Prostate gland (tissue), 2 donors: Measurements from ENCODE around the gene ZBTB7B. TPM values are rescaled to one million over a fixed set of nuclear protein-coding genes. Genes with fewer than 3 reads are reported as not detected.
"Not testable (repeated sequence)": the region's sequence is repeated elsewhere in the genome, so short reads cannot be mapped to it uniquely, and the experiment has no call there.

ENCODE experiments used
- DNase-seq: peaks from one replicate; pipeline ENCODE4 v3.0.0-alpha.2; 2019; ENCODE audit warnings: low spot score
- H3K27ac ChIP-seq, 2 donors: fragments of 200-600 bp; sonication (generic); 2 replicates each; pipeline ENCODE4 v1.5.1; 2017 to 2019
- H3K27me3 ChIP-seq: fragments of 200-600 bp; sonication (generic); replicated peaks from 2 replicates; pipeline ENCODE4 v1.5.1; 2019; ENCODE audit not compliant: insufficient read depth
- H3K36me3 ChIP-seq, 2 donors: fragments of 200-600 bp; sonication (generic); 1 replicate in 1 of 2; 2 replicates in 1 of 2; pipeline versions ENCODE4 v1.5.1 to v1.8.1; 2017 to 2019
- H3K4me1 ChIP-seq: fragments of 200-600 bp; sonication (generic); replicated peaks from 2 replicates; pipeline ENCODE4 v1.5.1; 2019
- H3K4me3 ChIP-seq, 2 donors: fragments of 200-600 bp; sonication (generic); 2 replicates each; pipeline ENCODE4 v1.5.1; 2017 to 2019
- H3K9me3 ChIP-seq: fragments of 200-600 bp; sonication (generic); 2 replicates; pipeline ENCODE4 v1.5.1; 2017
- CTCF ChIP-seq, 4 experiments: fragments of 200-600 bp in 2 of 4; fragments of 450-650 bp in 2 of 4; sonication (generic) in 2 of 4; IDR thresholded peaks; 1 replicate in 3 of 4; 2 replicates in 1 of 4; pipeline ENCODE4 v1.5.1; 2016 to 2019; ENCODE audit warnings: antibody characterized with exemption in 4 of 4, mild to moderate bottlenecking in 2 of 4, moderate library complexity in 2 of 4
- POLR2A ChIP-seq: fragments of 450-650 bp; IDR thresholded peaks from one replicate; pipeline ENCODE4 v1.6.1; 2016; ENCODE audit warnings: antibody characterized with exemption, mild to moderate bottlenecking
- POLR2AphosphoS5 ChIP-seq: sonication (generic); formaldehyde crosslinking; IDR thresholded peaks from one replicate; pipeline ENCODE4 v1.6.1; 2017; ENCODE audit warnings: antibody characterized with exemption
- WGBS: methylation state at CpG from one replicate; pipeline ENCODE4 v1.1.5; 2018; 5-methylcytosine and 5-hydroxymethylcytosine counted together
- intact Hi-C: fragments of 100-400 bp; cut with DNase I; formaldehyde crosslinking; loops from one replicate; pipeline ENCODE4 v1.14.2; 2022
- total RNA-seq, 2 donors: library from RNA; depleted of rRNA; stranded (reverse); fragments of >200 nt; gene quantifications; one replicate each; pipeline ENCODE4 v1.1.0, GENCODE V29; 2016

The ZBTB7B gene
- total RNA-seq, 2 donors from 2014 or later: 60.0 to 103 TPM

GRCh38 chr1:154993572-154994268, 8.9 kb upstream of the ZBTB7B start, which contains the start of gene LENEP:
Gene LENEP (plus strand): TSS chr1:154993586. CDS start chr1:154993608, 22 bp downstream.
- Histone ChIP-seq H3K4me1 (no peaks in the 10 kb centered on the region), H3K27me3 (no peaks in the 10 kb centered on the region), H3K9me3 (no peaks in the 10 kb centered on the region), H3K27ac (no peak within 1 kb of the TSS), H3K4me3 (no peak within 1 kb of the TSS), H3K36me3 (no peaks in the 10 kb centered on the region)
- DNase-seq: no peak
- no peak for TF ChIP-seq POLR2AphosphoS5
- TF ChIP-seq CTCF (IDR thresholded peaks at IDR 0.05): no peak
- TF ChIP-seq POLR2A: no peak
- intact Hi-C loops: no loop called here
- WGBS: 70% methylated on average over 8 of the region's 8 CpGs

- 67% methylated on average over 1 of the region's 1 CpG for WGBS
- H3K27ac ChIP-seq: no peak overlapping the region
- no peak for TF ChIP-seq POLR2A
- no peak for TF ChIP-seq POLR2AphosphoS5
- TF ChIP-seq CTCF (IDR thresholded peaks at IDR 0.05): no peak
- intact Hi-C loops: no loop called here
- H3K27me3 ChIP-seq: no peaks in the 10 kb centered on the region
- no peaks in the 10 kb centered on the region for H3K9me3 ChIP-seq
- H3K36me3 ChIP-seq: no peaks in the 10 kb centered on the region
- H3K4me3 ChIP-seq: no peak overlapping the region
- peaks cover under 1% of the 10 kb centered on the region for H3K4me1 ChIP-seq
- no peak for DNase-seq
Measured at GRCh38 chr1:154994269-154994587, 8.4 kb upstream of the ZBTB7B start.

- intact Hi-C loops: no loop called here
- Histone ChIP-seq H3K27me3 (no peaks in the 10 kb centered on the region), H3K4me1 (peaks cover 4% of the 10 kb centered on the region), H3K27ac (no peak overlapping the region), H3K4me3 (no peak overlapping the region), H3K9me3 (no peaks in the 10 kb centered on the region), H3K36me3 (no peaks in the 10 kb centered on the region)
- 81% methylated on average over 3 of the region's 3 CpGs for WGBS
- DNase-seq: no peak
- TF ChIP-seq CTCF (IDR thresholded peaks at IDR 0.05) (no peak), POLR2A (no peak), POLR2AphosphoS5 (no peak)
Measured at GRCh38 chr1:154994591-154994990, 8.0 kb upstream of the ZBTB7B start.

GRCh38 chr1:154995301-154995983, 7.2 kb upstream of the ZBTB7B start:
- TF ChIP-seq POLR2AphosphoS5: peak; percentile 69
- TF ChIP-seq CTCF (IDR thresholded peaks at IDR 0.05): peak in 3 of 4 experiments; percentile 23 to 54 (median 41)
- DNase-seq: not testable (repeated sequence)

More at GRCh38 chr1:154995301-154995983, 7.2 kb upstream of the ZBTB7B start:
- intact Hi-C loops: loop anchor here (5.0 kb wide), 1 partner anchor 33 kb away; the partner anchor contains the start of gene PYGO2
- WGBS: 62% methylated on average over 13 of the region's 13 CpGs
- Histone ChIP-seq H3K4me1 (peaks cover 11% of the 10 kb centered on the region), H3K27ac (peak overlapping the region in 1 of 2 donors; percentile 46)
- not testable (repeated sequence) for H3K27me3 ChIP-seq, H3K4me3 ChIP-seq, H3K36me3 ChIP-seq, H3K9me3 ChIP-seq
